ENCODE data around the gene YBEY. TPM values are rescaled to one million over a fixed set of nuclear protein-coding genes. Genes with fewer than 3 reads are reported as not detected.

Gene YBEY
- polyA plus RNA-seq, 1 donor from 2014 or later, result 33.8 TPM

- H3K27ac Mint-ChIP-seq, result peak overlapping the region; percentile 58 to 95 (median 95)
- H3K27me3 Mint-ChIP-seq, result no peaks in the 10 kb centered on the region
- peak overlapping the region in 3 of 4 donors; percentile 31 to 85 (median 48) for H3K4me3 Mint-ChIP-seq
- H3K4me1 Mint-ChIP-seq, result peaks cover 9 to 32% (median 24%) of the 10 kb centered on the region in 3 donors
- H3K36me3 Mint-ChIP-seq, result peaks cover 6% of the 10 kb centered on the region
- peaks cover 0 to 2% (median 0%) of the 10 kb centered on the region in 3 donors for H3K9me3 Mint-ChIP-seq
Observed at GRCh38 chr21:46253610-46254124, 32.5 kb upstream of the YBEY start.

- Mint-ChIP-seq H3K36me3 (peaks cover 6% of the 10 kb centered on the region), H3K4me3 (peak overlapping the region in 3 of 4 donors; percentile 31 to 85 (median 48)), H3K4me1 (peaks cover 9 to 32% (median 24%) of the 10 kb centered on the region in 3 donors), H3K9me3 (peaks cover 0 to 2% (median 0%) of the 10 kb centered on the region in 3 donors), H3K27me3 (no peaks in the 10 kb centered on the region), H3K27ac (peak overlapping the region in 2 of 3 donors; percentile 95)
Observed at GRCh38 chr21:46254208-46254975, 31.8 kb upstream of the YBEY start.

- H3K36me3 Mint-ChIP-seq, result peaks cover 4% of the 10 kb centered on the region
- no peaks in the 10 kb centered on the region for H3K27me3 Mint-ChIP-seq
- peaks cover 9 to 28% (median 24%) of the 10 kb centered on the region in 3 donors for H3K4me1 Mint-ChIP-seq
- no peak overlapping the region for H3K4me3 Mint-ChIP-seq
- H3K9me3 Mint-ChIP-seq, result peaks cover 0 to 2% (median 0%) of the 10 kb centered on the region in 3 donors
- peak overlapping the region; percentile 44 to 95 (median 79) for H3K27ac Mint-ChIP-seq
Observed at GRCh38 chr21:46255166-46255565, 31.0 kb upstream of the YBEY start.

GRCh38 chr21:46255758-46256337, 30.3 kb upstream of the YBEY start:
- H3K9me3 Mint-ChIP-seq, result peaks cover 0 to 2% (median 0%) of the 10 kb centered on the region in 3 donors

GRCh38 chr21:46256501-46256994, 29.6 kb upstream of the YBEY start:
- H3K4me1 Mint-ChIP-seq, result peaks cover 9 to 20% (median 19%) of the 10 kb centered on the region in 3 donors

More at GRCh38 chr21:46255758-46256337, 30.3 kb upstream of the YBEY start:
- Mint-ChIP-seq H3K27me3 (no peaks in the 10 kb centered on the region), H3K27ac (no peak overlapping the region), H3K36me3 (peaks cover 4% of the 10 kb centered on the region), H3K4me3 (peak overlapping the region in 1 of 4 donors; percentile 3), H3K4me1 (peaks cover 9 to 21% (median 19%) of the 10 kb centered on the region in 3 donors)

GRCh38 chr21:46264046-46264689, 22.0 kb upstream of the YBEY start:
- no peaks in the 10 kb centered on the region for H3K9me3 Mint-ChIP-seq
- no peaks in the 10 kb centered on the region for H3K4me1 Mint-ChIP-seq
- no peak overlapping the region for H3K4me3 Mint-ChIP-seq
- H3K27me3 Mint-ChIP-seq, result no peaks in the 10 kb centered on the region
- H3K27ac Mint-ChIP-seq, result no peak overlapping the region
- peaks cover 7% of the 10 kb centered on the region for H3K36me3 Mint-ChIP-seq

More at GRCh38 chr21:46256501-46256994, 29.6 kb upstream of the YBEY start:
- H3K27me3 Mint-ChIP-seq, result no peaks in the 10 kb centered on the region
- peaks cover 4% of the 10 kb centered on the region for H3K36me3 Mint-ChIP-seq
- H3K27ac Mint-ChIP-seq, result peak overlapping the region in 1 of 3 donors; percentile 31
- H3K4me3 Mint-ChIP-seq, result no peak overlapping the region
- H3K9me3 Mint-ChIP-seq, result peaks cover 0 to 2% (median 0%) of the 10 kb centered on the region in 3 donors

- Mint-ChIP-seq H3K4me3 (no peak overlapping the region), H3K27ac (no peak overlapping the region), H3K36me3 (peaks cover 7% of the 10 kb centered on the region), H3K27me3 (no peaks in the 10 kb centered on the region), H3K9me3 (no peaks in the 10 kb centered on the region), H3K4me1 (no peaks in the 10 kb centered on the region)
Observed at GRCh38 chr21:46264690-46265144, 21.4 kb upstream of the YBEY start.

- Mint-ChIP-seq H3K4me1 (no peaks in the 10 kb centered on the region), H3K4me3 (no peak overlapping the region), H3K27ac (peak overlapping the region in 1 of 3 donors; percentile 82), H3K9me3 (no peaks in the 10 kb centered on the region), H3K36me3 (peaks cover 7% of the 10 kb centered on the region), H3K27me3 (no peaks in the 10 kb centered on the region)
Observed at GRCh38 chr21:46265736-46266525, 20.2 kb upstream of the YBEY start.

GRCh38 chr21:46266946-46267345, 19.2 kb upstream of the YBEY start:
- peaks cover 7% of the 10 kb centered on the region for H3K36me3 Mint-ChIP-seq
- no peaks in the 10 kb centered on the region for H3K9me3 Mint-ChIP-seq
- H3K27ac Mint-ChIP-seq, result no peak overlapping the region
- H3K27me3 Mint-ChIP-seq, result no peaks in the 10 kb centered on the region
- no peaks in the 10 kb centered on the region for H3K4me1 Mint-ChIP-seq
- H3K4me3 Mint-ChIP-seq, result no peak overlapping the region

GRCh38 chr21:46268371-46268770, 17.8 kb upstream of the YBEY start:
- H3K36me3 Mint-ChIP-seq, result peaks cover 9% of the 10 kb centered on the region
- H3K27ac Mint-ChIP-seq, result no peak overlapping the region
- H3K9me3 Mint-ChIP-seq, result no peaks in the 10 kb centered on the region

GRCh38 chr21:46269466-46269865, 16.7 kb upstream of the YBEY start:
- no peak overlapping the region for H3K4me3 Mint-ChIP-seq
- peaks cover 7% of the 10 kb centered on the region for H3K36me3 Mint-ChIP-seq
- H3K27ac Mint-ChIP-seq, result no peak overlapping the region
- H3K27me3 Mint-ChIP-seq, result no peaks in the 10 kb centered on the region
- no peaks in the 10 kb centered on the region for H3K9me3 Mint-ChIP-seq
- no peaks in the 10 kb centered on the region for H3K4me1 Mint-ChIP-seq

More at GRCh38 chr21:46268371-46268770, 17.8 kb upstream of the YBEY start:
- Mint-ChIP-seq H3K4me3 (no peak overlapping the region), H3K27me3 (no peaks in the 10 kb centered on the region), H3K4me1 (no peaks in the 10 kb centered on the region)

GRCh38 chr21:46273341-46273740, 12.8 kb upstream of the YBEY start:
- no peak overlapping the region for H3K4me3 Mint-ChIP-seq
- H3K27ac Mint-ChIP-seq, result peak overlapping the region in 2 of 3 donors; percentile 53 to 72
- no peaks in the 10 kb centered on the region for H3K9me3 Mint-ChIP-seq
- no peaks in the 10 kb centered on the region for H3K27me3 Mint-ChIP-seq
- peaks cover 7% of the 10 kb centered on the region for H3K36me3 Mint-ChIP-seq
- H3K4me1 Mint-ChIP-seq, result peaks cover 2 to 5% (median 4%) of the 10 kb centered on the region in 3 donors

GRCh38 chr21:46274797-46275390, 11.2 kb upstream of the YBEY start:
- Mint-ChIP-seq H3K27ac (no peak overlapping the region), H3K4me3 (no peak overlapping the region), H3K36me3 (peaks cover 8% of the 10 kb centered on the region), H3K9me3 (no peaks in the 10 kb centered on the region), H3K4me1 (peaks cover 2 to 5% (median 4%) of the 10 kb centered on the region in 3 donors), H3K27me3 (no peaks in the 10 kb centered on the region)

All from IgD-negative memory B cell (primary cell).